Measurements from ENCODE around the gene CD226. TPM values are rescaled to one million over a fixed set of nuclear protein-coding genes. Genes with fewer than 3 reads are reported as not detected.

CD226 gene
- total and polyA plus RNA-seq, 2 of the 4 experiments (the other 2 are of a cell fraction) = 0.29 to 1.1 TPM

GRCh38 chr18:69895066-69896047, 52.3 kb downstream of the CD226 start:
- Histone ChIP-seq H3K4ac (ENCODE audit: low read depth, low read length) (no peak overlapping the region), H3K4me1 (ENCODE audit: control insufficient read depth, insufficient read depth, low read length) (no peaks in the 10 kb centered on the region), H3K9me3 (ENCODE audit: control insufficient read depth, insufficient read depth, low read length) (no peaks in the 10 kb centered on the region), H2BK120ac (ENCODE audit: low read depth, low read length) (no peak overlapping the region), H4K5ac (ENCODE audit: low read depth, low read length) (no peak overlapping the region), H4K8ac (ENCODE audit: low read depth in 2 of 2, low read length in 2 of 2) (no peak overlapping the region), H2AK9ac (replicated peaks; ENCODE audit: low read depth, low read length, poor library complexity) (no peak overlapping the region), H3K4me3 (ENCODE audit: insufficient read depth, low read depth, low read length) (no peak overlapping the region), H2BK5ac (ENCODE audit: low read depth, low read length, poor library complexity, severe bottlenecking) (no peak overlapping the region), H3K9ac (ENCODE audit: low read depth, low read length) (no peak overlapping the region), H2AFZ (replicated peaks; ENCODE audit: low read length, poor library complexity) (no peak overlapping the region), H4K91ac (ENCODE audit: insufficient read depth, low read depth, low read length) (no peak overlapping the region), H3K79me1 (ENCODE audit: low read depth in 1 of 2, low read length in 2 of 2) (no peaks in the 10 kb centered on the region), H3K27me3 (ENCODE audit: control insufficient read depth, insufficient read depth, low read length) (no peaks in the 10 kb centered on the region), H2BK20ac (ENCODE audit: low read depth, low read length) (no peak overlapping the region), H3K4me2 (ENCODE audit: low read depth, low read length) (no peak overlapping the region), H2BK15ac (ENCODE audit: low read depth, low read length) (no peak overlapping the region), H2AK5ac (ENCODE audit: low read depth, low read length) (no peak overlapping the region), H3K14ac (replicated peaks; ENCODE audit: low read depth, low read length) (no peak overlapping the region), H3K9me1 (ENCODE audit: insufficient read depth, low read length) (no peaks in the 10 kb centered on the region), H4K20me1 (ENCODE audit: insufficient read depth, low read length) (no peaks in the 10 kb centered on the region), H3K27ac (ENCODE audit: insufficient read depth, low read length) (no peak overlapping the region), H3K23ac (ENCODE audit: low read depth, low read length) (no peak overlapping the region), H3K56ac (ENCODE audit: extremely low read depth, insufficient read depth, low read length) (no peak overlapping the region), H3K18ac (ENCODE audit: low read depth, low read length) (no peak overlapping the region), H3K36me3 (ENCODE audit: control insufficient read depth, insufficient read depth, low read length) (no peaks in the 10 kb centered on the region)
- intact Hi-C loops (cut with micrococcal nuclease) (no loop called here), dilution Hi-C loops (cut with HindIII; ENCODE audit: low sequenced_read_pairs, unreplicated experiment) (no loop called here), in situ Hi-C loops (cut with MboI; ENCODE audit: low sequenced_read_pairs) (no loop called here)
- ChIA-PET POLR2A (ENCODE audit: unreplicated experiment) (no interaction called here), CTCF (no interaction called here)
- no peak for ATAC-seq (ENCODE audit: low read depth)
- WGBS, 2 experiments (ENCODE audit: extremely low coverage in 2 of 2, insufficient read length in 1 of 2) = 94% methylated on average over 8 of the region's 19 CpGs; no CpG with 5 or more reads in 1 of the 2 experiments
- DNase-seq = no peak
- peak; percentile 82 for TF ChIP-seq MAFK (IDR thresholded peaks at IDR 0.05; ENCODE audit: low read depth, low read length)
- no peak for TF ChIP-seq CHD1 (IDR thresholded peaks at IDR 0.05; ENCODE audit: low read depth, low read length)
- BruUV-seq (replicated peaks) = no TSS peak

All from IMR-90 (cell line).